ENCODE results near the gene PSMD6.

The PSMD6 gene

DNA sequence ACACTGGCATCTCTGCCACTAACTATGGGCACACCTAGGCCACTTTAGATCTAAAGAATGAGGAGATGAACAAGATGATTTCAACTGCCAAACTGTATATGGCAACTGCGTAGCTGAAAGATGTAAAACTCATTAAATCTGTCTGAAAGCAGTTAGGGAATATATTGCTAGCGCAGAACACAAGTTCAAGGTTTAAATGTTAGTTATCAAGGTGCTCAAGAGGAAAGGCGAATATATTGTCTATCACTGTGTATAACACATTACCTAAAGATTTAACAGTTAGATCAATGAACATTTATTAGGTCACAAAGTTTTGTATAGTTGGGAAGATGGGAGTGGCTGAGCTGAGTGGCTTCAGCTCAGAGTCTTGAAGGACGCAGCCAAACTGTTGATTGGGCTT, 33.9 kb upstream of the PSMD6 start:
- DNase-seq (ENCODE audit: insufficient read length) (no peak), FAIRE-seq (no peak)
- TF ChIP-seq POLR2AphosphoS5 (IDR thresholded peaks at IDR 0.05; ENCODE audit: low read depth, low read length) (no peak), TAF1 (IDR thresholded peaks at IDR 0.05; ENCODE audit: borderline replicate concordance, low read depth, low read length) (no peak), POLR2A (IDR thresholded peaks at IDR 0.05; ENCODE audit: low read depth, low read length) (no peak)

DNA sequence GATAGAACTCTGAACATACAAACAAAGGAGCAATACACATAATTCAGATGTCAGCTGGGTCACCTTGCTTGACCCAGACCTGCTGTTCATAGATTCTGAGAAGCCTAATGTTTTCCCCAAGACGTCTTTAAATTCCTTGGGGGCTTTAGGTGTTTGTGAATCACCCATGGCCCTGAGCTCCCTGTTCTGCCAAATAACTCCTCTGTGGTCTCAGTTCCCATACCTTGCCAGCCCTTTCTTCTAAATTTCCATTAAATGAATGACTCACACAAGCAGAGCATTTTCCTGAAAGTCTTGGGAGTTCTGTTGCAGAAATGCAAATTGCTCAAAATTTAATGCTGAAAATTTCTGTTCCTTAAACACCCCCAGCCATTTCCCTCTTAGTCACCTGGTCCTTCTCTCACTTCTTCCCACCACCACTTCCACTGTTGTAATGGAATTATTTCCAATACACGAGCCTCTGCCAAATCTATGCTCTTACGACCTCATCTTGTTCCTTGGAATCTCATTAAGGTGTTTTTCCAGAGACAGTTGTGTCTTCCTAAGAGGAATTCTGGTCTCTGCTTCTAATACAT, 33.4 kb upstream of the PSMD6 start:
- DNase-seq (ENCODE audit: insufficient read length) (no peak), FAIRE-seq (no peak)
- TF ChIP-seq POLR2A (IDR thresholded peaks at IDR 0.05; ENCODE audit: low read depth, low read length): no peak
- TF ChIP-seq POLR2AphosphoS5 (IDR thresholded peaks at IDR 0.05; ENCODE audit: low read depth, low read length): no peak
- no peak for TF ChIP-seq TAF1 (IDR thresholded peaks at IDR 0.05; ENCODE audit: borderline replicate concordance, low read depth, low read length)

GRCh38 chr3:64055076-64055475, 31.8 kb upstream of the PSMD6 start:
- TF ChIP-seq POLR2AphosphoS5 (IDR thresholded peaks at IDR 0.05; ENCODE audit: low read depth, low read length): no peak
- no peak for TF ChIP-seq POLR2A (IDR thresholded peaks at IDR 0.05; ENCODE audit: low read depth, low read length)
- no peak for TF ChIP-seq TAF1 (IDR thresholded peaks at IDR 0.05; ENCODE audit: borderline replicate concordance, low read depth, low read length)
- FAIRE-seq (no peak), DNase-seq (ENCODE audit: insufficient read length) (no peak)

GRCh38 chr3:64054488-64054887, 31.2 kb upstream of the PSMD6 start:
- DNase-seq (ENCODE audit: insufficient read length) (no peak), FAIRE-seq (no peak)
- TF ChIP-seq POLR2AphosphoS5 (IDR thresholded peaks at IDR 0.05; ENCODE audit: low read depth, low read length): no peak
- no peak for TF ChIP-seq TAF1 (IDR thresholded peaks at IDR 0.05; ENCODE audit: borderline replicate concordance, low read depth, low read length)
- TF ChIP-seq POLR2A (IDR thresholded peaks at IDR 0.05; ENCODE audit: low read depth, low read length): no peak

GRCh38 chr3:64053581-64053980, 30.3 kb upstream of the PSMD6 start:
- FAIRE-seq (no peak), DNase-seq (ENCODE audit: insufficient read length) (no peak)
- TF ChIP-seq POLR2AphosphoS5 (IDR thresholded peaks at IDR 0.05; ENCODE audit: low read depth, low read length) (no peak), TAF1 (IDR thresholded peaks at IDR 0.05; ENCODE audit: borderline replicate concordance, low read depth, low read length) (no peak), POLR2A (IDR thresholded peaks at IDR 0.05; ENCODE audit: low read depth, low read length) (no peak)

DNA sequence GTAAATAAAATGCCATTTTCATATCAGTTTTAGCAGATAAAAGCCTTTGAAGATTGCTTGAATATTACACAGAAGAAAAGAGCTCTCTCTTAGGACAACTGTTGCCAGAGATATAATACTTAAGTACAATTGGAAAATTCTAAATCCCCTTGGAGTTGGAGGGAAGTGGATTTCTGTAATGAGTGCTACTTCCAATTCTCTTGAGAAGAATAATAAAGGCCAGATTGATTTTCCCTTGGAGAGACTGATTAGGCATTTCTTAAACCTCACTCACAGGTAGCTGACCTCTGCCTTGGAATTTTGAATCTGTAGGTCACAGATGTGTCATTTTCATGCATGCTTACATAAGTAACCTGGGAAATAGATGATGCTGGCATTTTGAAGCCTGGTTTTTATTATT, 29.8 kb upstream of the PSMD6 start:
- FAIRE-seq: no peak
- no peak for DNase-seq (ENCODE audit: insufficient read length)
- TF ChIP-seq POLR2A (IDR thresholded peaks at IDR 0.05; ENCODE audit: low read depth, low read length) (no peak), POLR2AphosphoS5 (IDR thresholded peaks at IDR 0.05; ENCODE audit: low read depth, low read length) (no peak), TAF1 (IDR thresholded peaks at IDR 0.05; ENCODE audit: borderline replicate concordance, low read depth, low read length) (no peak)

- TF ChIP-seq POLR2AphosphoS5 (IDR thresholded peaks at IDR 0.05; ENCODE audit: low read depth, low read length) (no peak), POLR2A (IDR thresholded peaks at IDR 0.05; ENCODE audit: low read depth, low read length) (no peak), TAF1 (IDR thresholded peaks at IDR 0.05; ENCODE audit: borderline replicate concordance, low read depth, low read length) (no peak)
- no peak for FAIRE-seq
- no peak for DNase-seq (ENCODE audit: insufficient read length)
Observed at GRCh38 chr3:64049832-64050231, 26.5 kb upstream of the PSMD6 start.

DNA sequence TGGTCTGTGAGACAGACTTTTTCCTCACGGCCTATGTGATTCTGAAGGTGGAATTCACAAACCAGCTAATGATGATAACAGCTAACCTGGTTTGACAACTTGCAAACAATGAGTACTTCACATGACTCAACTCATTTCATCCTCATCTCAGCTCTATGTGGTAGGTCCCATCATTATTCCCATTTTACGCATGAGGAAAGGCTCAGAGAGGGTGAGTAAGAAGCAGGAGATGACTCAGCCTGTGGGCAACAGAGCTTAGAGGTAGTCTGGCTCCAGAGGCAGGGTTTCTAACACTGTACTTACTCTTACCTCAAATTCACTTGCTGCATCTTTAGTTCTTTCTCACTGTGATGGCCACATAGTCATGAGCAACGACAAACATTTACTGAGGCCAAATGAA, 25.8 kb upstream of the PSMD6 start:
- FAIRE-seq (no peak), DNase-seq (ENCODE audit: insufficient read length) (no peak)
- no peak for TF ChIP-seq POLR2A (IDR thresholded peaks at IDR 0.05; ENCODE audit: low read depth, low read length)

DNA sequence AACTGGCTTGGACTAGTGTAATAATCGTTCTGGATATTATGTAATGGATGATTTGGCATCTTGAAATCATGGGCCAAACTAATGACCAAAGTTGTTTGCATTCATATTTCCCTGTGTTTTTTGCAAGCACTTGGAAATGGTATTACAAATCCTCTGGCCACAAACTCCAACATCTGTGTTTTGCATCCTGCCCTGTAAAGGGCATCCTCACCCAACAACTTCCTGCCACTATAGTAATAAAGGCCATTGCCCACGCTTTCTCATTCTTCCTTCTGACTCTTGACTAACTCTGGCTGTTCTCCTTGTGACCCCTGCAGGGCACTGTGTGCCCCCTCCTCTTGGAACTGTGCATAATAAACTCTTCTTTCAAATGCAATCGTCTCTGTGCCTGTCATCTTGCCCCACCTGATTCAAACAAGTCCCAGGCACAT, 25.4 kb upstream of the PSMD6 start:
- no peak for FAIRE-seq
- TF ChIP-seq POLR2A (IDR thresholded peaks at IDR 0.05; ENCODE audit: low read depth, low read length) (no peak), TAF1 (IDR thresholded peaks at IDR 0.05; ENCODE audit: borderline replicate concordance, low read depth, low read length) (no peak), POLR2AphosphoS5 (IDR thresholded peaks at IDR 0.05; ENCODE audit: low read depth, low read length) (no peak)
- DNase-seq (ENCODE audit: insufficient read length): no peak

DNA sequence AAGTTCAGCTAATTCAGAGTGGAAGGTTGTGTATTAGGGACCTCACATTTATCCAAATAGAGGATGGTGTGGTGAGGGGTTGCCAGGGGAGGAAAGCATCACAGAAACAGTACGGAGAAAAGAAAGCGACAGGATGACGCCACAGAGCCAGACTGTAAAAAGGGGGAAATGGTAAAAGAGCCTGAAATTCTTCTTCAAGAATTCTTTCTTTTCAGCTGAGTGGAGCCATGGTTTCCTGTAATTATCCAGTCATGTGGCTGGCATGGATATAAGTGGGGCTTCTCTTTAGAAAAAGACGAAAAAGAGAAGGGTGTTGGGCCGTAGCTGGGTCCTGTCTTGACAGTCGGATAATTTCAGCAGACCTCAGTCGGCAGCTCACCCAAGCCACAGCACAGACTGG, 24.5 kb upstream of the PSMD6 start:
- TF ChIP-seq POLR2A (IDR thresholded peaks at IDR 0.05; ENCODE audit: low read depth, low read length) (no peak), TAF1 (IDR thresholded peaks at IDR 0.05; ENCODE audit: borderline replicate concordance, low read depth, low read length) (no peak), POLR2AphosphoS5 (IDR thresholded peaks at IDR 0.05; ENCODE audit: low read depth, low read length) (no peak)
- DNase-seq (ENCODE audit: insufficient read length) (no peak), FAIRE-seq (no peak)

DNA sequence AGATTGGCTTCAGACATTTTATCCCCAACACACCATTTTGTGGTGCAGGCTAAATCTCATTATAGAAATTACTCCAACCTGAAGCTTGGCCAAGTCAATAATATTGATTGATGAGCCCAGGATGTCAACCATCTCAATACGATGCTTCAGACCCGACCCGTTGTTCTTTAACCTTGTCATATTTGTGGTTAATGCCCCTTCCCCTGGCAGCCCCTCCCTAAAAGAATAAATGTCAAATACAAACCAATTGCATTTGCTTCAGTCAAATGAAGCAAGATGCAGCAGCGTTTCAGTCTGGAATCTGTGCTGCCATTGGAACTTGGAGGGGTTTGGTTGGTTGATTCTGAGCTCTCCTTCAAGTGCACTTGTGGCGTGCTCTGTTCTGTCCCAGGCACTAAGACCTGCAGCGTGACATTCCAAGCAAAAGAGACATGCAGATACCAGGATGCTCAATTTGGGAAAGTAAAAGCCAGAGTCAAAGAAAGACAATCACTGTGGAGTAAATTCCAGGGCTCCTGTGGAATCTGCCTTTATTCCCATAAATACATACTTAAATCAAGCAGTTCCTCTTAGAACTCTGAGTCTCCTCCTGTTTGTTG, 23.8 kb upstream of the PSMD6 start:
- DNase-seq (ENCODE audit: insufficient read length): no peak
- no peak for FAIRE-seq
- TF ChIP-seq POLR2AphosphoS5 (IDR thresholded peaks at IDR 0.05; ENCODE audit: low read depth, low read length) (no peak), POLR2A (IDR thresholded peaks at IDR 0.05; ENCODE audit: low read depth, low read length) (no peak), TAF1 (IDR thresholded peaks at IDR 0.05; ENCODE audit: borderline replicate concordance, low read depth, low read length) (no peak)

DNA sequence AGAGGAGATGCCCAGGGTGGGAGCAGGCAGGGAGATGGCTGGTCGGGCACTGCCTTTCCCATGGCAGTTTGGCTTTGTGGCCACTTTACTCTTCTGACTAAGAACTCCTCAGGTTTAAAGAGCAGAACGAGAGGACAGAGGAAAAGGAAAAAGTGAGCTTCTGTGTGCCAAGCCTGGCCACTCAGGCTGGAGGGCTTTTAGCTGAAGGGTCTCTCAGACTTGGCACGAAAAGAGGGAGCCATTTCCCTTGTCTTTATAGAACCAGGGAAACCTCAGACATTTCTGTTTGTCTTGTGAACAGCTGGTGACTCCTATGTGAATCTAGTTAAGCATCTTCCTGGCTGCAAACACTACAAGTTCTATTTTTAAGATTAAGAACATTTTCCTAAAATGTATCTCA, 23.3 kb upstream of the PSMD6 start:
- FAIRE-seq: no peak

More for the DNA sequence above, 23.3 kb upstream of the PSMD6 start:
- TF ChIP-seq POLR2AphosphoS5 (IDR thresholded peaks at IDR 0.05; ENCODE audit: low read depth, low read length) (no peak), TAF1 (IDR thresholded peaks at IDR 0.05; ENCODE audit: borderline replicate concordance, low read depth, low read length) (no peak), POLR2A (IDR thresholded peaks at IDR 0.05; ENCODE audit: low read depth, low read length) (no peak)
- no peak for DNase-seq (ENCODE audit: insufficient read length)
